ENCODE data around the gene RAP2B. TPM values are rescaled to one million over a fixed set of nuclear protein-coding genes. Genes with fewer than 3 reads are reported as not detected.

Gene RAP2B
- polyA plus RNA-seq, 1 donor (not counting 4 experiments of a cell fraction or from before 2014, with no cell fraction given): 20.1 TPM

- H3K9ac ChIP-seq (ENCODE audit: control insufficient read depth, extremely low read depth, insufficient read depth, low read length): no peak overlapping the region
- H3K4me2 ChIP-seq (ENCODE audit: control insufficient read depth, extremely low read depth, insufficient read depth, low read depth, low read length): peak overlapping the region; percentile 55
- DNase-seq (ENCODE audit: low read depth, low spot score) (no peak), FAIRE-seq (no peak)
- no peaks in the 10 kb centered on the region for H3K9me1 ChIP-seq (ENCODE audit: control insufficient read depth, extremely low read depth, insufficient read depth, low read length)
- H3K4me1 ChIP-seq (ENCODE audit: control insufficient read depth, extremely low read depth, insufficient read depth, low read length): peaks cover 46% of the 10 kb centered on the region
- no peak for TF ChIP-seq EZH2 (IDR thresholded peaks at IDR 0.05; ENCODE audit: low read length)
- dilution Hi-C loops (cut with MboI; ENCODE audit: extremely low pct_ligation_motif_present, low sequenced_read_pairs): no loop called here
- no peaks in the 10 kb centered on the region for H3K9me3 ChIP-seq (ENCODE audit: control insufficient read depth, low read depth, low read length)
- H4K20me1 ChIP-seq (ENCODE audit: control insufficient read depth, extremely low read depth, insufficient read depth, low read length): no peaks in the 10 kb centered on the region
- no peak overlapping the region for H3K4me3 ChIP-seq (ENCODE audit: control insufficient read depth in 2 of 3, extremely low read depth in 1 of 3, insufficient read depth in 2 of 3, low read depth in 1 of 3, low read length in 3 of 3)
- H2AFZ ChIP-seq (ENCODE audit: control insufficient read depth, low read length): peak overlapping the region; percentile 71
- peak overlapping the region; percentile 80 for H3K27ac ChIP-seq (ENCODE audit: control insufficient read depth, insufficient read depth, low read length)
- no peaks in the 10 kb centered on the region for H3K27me3 ChIP-seq (ENCODE audit: control insufficient read depth, extremely low read depth, insufficient read depth, low read length)
- no peaks in the 10 kb centered on the region for H3K36me3 ChIP-seq (ENCODE audit: control insufficient read depth in 2 of 2, extremely low read depth in 1 of 2, insufficient read depth in 2 of 2, low read length in 2 of 2)
- no peaks in the 10 kb centered on the region for H3K79me2 ChIP-seq (ENCODE audit: control insufficient read depth, insufficient read depth, low read length)
These were observed 16.6 kb upstream of the RAP2B start for GRCh38 chr3:153145454-153145853.

- no peaks in the 10 kb centered on the region for H3K79me2 ChIP-seq (ENCODE audit: control insufficient read depth, insufficient read depth, low read length)
- H3K4me1 ChIP-seq (ENCODE audit: control insufficient read depth, extremely low read depth, insufficient read depth, low read length): peaks cover 37% of the 10 kb centered on the region
- no peak overlapping the region for H3K4me2 ChIP-seq (ENCODE audit: control insufficient read depth, extremely low read depth, insufficient read depth, low read depth, low read length)
- FAIRE-seq: peak; percentile 44
- no peaks in the 10 kb centered on the region for H3K9me3 ChIP-seq (ENCODE audit: control insufficient read depth, low read depth, low read length)
- H3K27ac ChIP-seq (ENCODE audit: control insufficient read depth, insufficient read depth, low read length): no peak overlapping the region
- H4K20me1 ChIP-seq (ENCODE audit: control insufficient read depth, extremely low read depth, insufficient read depth, low read length): no peaks in the 10 kb centered on the region
- dilution Hi-C loops (cut with MboI; ENCODE audit: extremely low pct_ligation_motif_present, low sequenced_read_pairs): no loop called here
- H2AFZ ChIP-seq (ENCODE audit: control insufficient read depth, low read length): no peak overlapping the region
- H3K4me3 ChIP-seq (ENCODE audit: control insufficient read depth in 2 of 3, extremely low read depth in 1 of 3, insufficient read depth in 2 of 3, low read depth in 1 of 3, low read length in 3 of 3): no peak overlapping the region
- TF ChIP-seq EZH2 (IDR thresholded peaks at IDR 0.05; ENCODE audit: low read length): no peak
- TF ChIP-seq, protein P1, sequence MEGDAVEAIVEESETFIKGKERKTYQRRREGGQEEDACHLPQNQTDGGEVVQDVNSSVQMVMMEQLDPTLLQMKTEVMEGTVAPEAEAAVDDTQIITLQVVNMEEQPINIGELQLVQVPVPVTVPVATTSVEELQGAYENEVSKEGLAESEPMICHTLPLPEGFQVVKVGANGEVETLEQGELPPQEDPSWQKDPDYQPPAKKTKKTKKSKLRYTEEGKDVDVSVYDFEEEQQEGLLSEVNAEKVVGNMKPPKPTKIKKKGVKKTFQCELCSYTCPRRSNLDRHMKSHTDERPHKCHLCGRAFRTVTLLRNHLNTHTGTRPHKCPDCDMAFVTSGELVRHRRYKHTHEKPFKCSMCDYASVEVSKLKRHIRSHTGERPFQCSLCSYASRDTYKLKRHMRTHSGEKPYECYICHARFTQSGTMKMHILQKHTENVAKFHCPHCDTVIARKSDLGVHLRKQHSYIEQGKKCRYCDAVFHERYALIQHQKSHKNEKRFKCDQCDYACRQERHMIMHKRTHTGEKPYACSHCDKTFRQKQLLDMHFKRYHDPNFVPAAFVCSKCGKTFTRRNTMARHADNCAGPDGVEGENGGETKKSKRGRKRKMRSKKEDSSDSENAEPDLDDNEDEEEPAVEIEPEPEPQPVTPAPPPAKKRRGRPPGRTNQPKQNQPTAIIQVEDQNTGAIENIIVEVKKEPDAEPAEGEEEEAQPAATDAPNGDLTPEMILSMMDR (optimal IDR thresholded peaks at IDR 0.05 in 1 of 3, IDR thresholded peaks at IDR 0.05 in 1 of 3, conservative IDR thresholded peaks at IDR 0.05 in 1 of 3; ENCODE audit: extremely low read depth in 1 of 3, insufficient read depth in 2 of 3, low read length in 3 of 3): no peak
- no peaks in the 10 kb centered on the region for H3K27me3 ChIP-seq (ENCODE audit: control insufficient read depth, extremely low read depth, insufficient read depth, low read length)
- H3K36me3 ChIP-seq (ENCODE audit: control insufficient read depth in 2 of 2, extremely low read depth in 1 of 2, insufficient read depth in 2 of 2, low read length in 2 of 2): no peaks in the 10 kb centered on the region
- H3K9ac ChIP-seq (ENCODE audit: control insufficient read depth, extremely low read depth, insufficient read depth, low read length): no peak overlapping the region
- DNase-seq (ENCODE audit: low read depth, low spot score): no peak
- H3K9me1 ChIP-seq (ENCODE audit: control insufficient read depth, extremely low read depth, insufficient read depth, low read length): no peaks in the 10 kb centered on the region
These were observed 15.6 kb upstream of the RAP2B start for GRCh38 chr3:153146191-153147053.

Measured in keratinocyte (primary cell).